ENCODE results near the gene NCKAP5L. TPM values are rescaled to one million over a fixed set of nuclear protein-coding genes. Genes with fewer than 3 reads are reported as not detected.

NCKAP5L gene
- polyA plus RNA-seq, 3 donors = 3.7 to 14.9 (median 6.8) TPM

GRCh38 chr12:49875115-49875720, 47.0 kb upstream of the NCKAP5L start:
- no peaks in the 10 kb centered on the region for H4K20me1 ChIP-seq (ENCODE audit: insufficient read depth, low read length)
- no peaks in the 10 kb centered on the region for H3K4me1 ChIP-seq (ENCODE audit: control insufficient read depth in 1 of 2, insufficient read depth in 2 of 2, low read length in 2 of 2)
- Mint-ChIP-seq H3K9me3 (peaks cover 0 to 15% (median 2%) of the 10 kb centered on the region in 7 donors), H3K36me3 (no peaks in the 10 kb centered on the region), H3K4me1 (no peaks in the 10 kb centered on the region), H3K27ac (peak overlapping the region in 1 of 7 donors; percentile 8), H3K27me3 (ENCODE audit: low read depth in 3 of 3) (peaks cover 2 to 6% (median 5%) of the 10 kb centered on the region in 3 donors), H3K4me3 (no peak overlapping the region)
- no peak overlapping the region for H3K27ac ChIP-seq (ENCODE audit: low read depth in 1 of 2, low read length in 2 of 2)
- no peak overlapping the region for H3K4me2 ChIP-seq (replicated peaks; ENCODE audit: extremely low read depth, low read length, poor library complexity, severe bottlenecking)
- DNase-seq = no peak
- H3K9ac ChIP-seq (ENCODE audit: insufficient read depth, low read length, poor library complexity, severe bottlenecking) = no peak overlapping the region
- TF ChIP-seq CTCF (IDR thresholded peaks at IDR 0.05) = no peak
- WGBS (ENCODE audit: insufficient coverage) = 92% methylated on average over 5 of the region's 9 CpGs
- no peaks in the 10 kb centered on the region for H3K79me2 ChIP-seq (ENCODE audit: insufficient read depth, low read length)
- peaks cover 0 to 9% of the 10 kb centered on the region in 2 donors for H3K9me3 ChIP-seq (replicated peaks in 1 of 2; ENCODE audit: control insufficient read depth in 1 of 2, insufficient read depth in 1 of 2, low read length in 2 of 2)
- H3K4me3 ChIP-seq (replicated peaks in 1 of 3; ENCODE audit: low read depth in 2 of 3, low read length in 3 of 3) = no peak overlapping the region
- H3K36me3 ChIP-seq (replicated peaks in 1 of 2; ENCODE audit: control insufficient read depth in 1 of 2, insufficient read depth in 2 of 2, low read length in 2 of 2) = no peaks in the 10 kb centered on the region
- no peaks in the 10 kb centered on the region for H3K27me3 ChIP-seq (ENCODE audit: control insufficient read depth in 2 of 2, insufficient read depth in 2 of 2, low read length in 2 of 2)
- intact Hi-C loops (cut with micrococcal nuclease) = no loop called here
- no peak overlapping the region for H2AFZ ChIP-seq (ENCODE audit: insufficient read depth, low read depth, low read length, poor library complexity, severe bottlenecking)

- Histone ChIP-seq H3K79me2 (ENCODE audit: insufficient read depth, low read length) (no peaks in the 10 kb centered on the region), H3K9ac (ENCODE audit: insufficient read depth, low read length, poor library complexity, severe bottlenecking) (no peak overlapping the region), H3K4me3 (replicated peaks in 1 of 3; ENCODE audit: low read depth in 2 of 3, low read length in 3 of 3) (no peak overlapping the region), H3K9me3 (replicated peaks in 1 of 2; ENCODE audit: control insufficient read depth in 1 of 2, insufficient read depth in 1 of 2, low read length in 2 of 2) (peaks cover 0 to 5% of the 10 kb centered on the region in 2 donors), H4K20me1 (ENCODE audit: insufficient read depth, low read length) (no peaks in the 10 kb centered on the region), H3K27ac (ENCODE audit: low read depth in 1 of 2, low read length in 2 of 2) (no peak overlapping the region), H3K4me1 (ENCODE audit: control insufficient read depth in 1 of 2, insufficient read depth in 2 of 2, low read length in 2 of 2) (no peaks in the 10 kb centered on the region), H3K4me2 (replicated peaks; ENCODE audit: extremely low read depth, low read length, poor library complexity, severe bottlenecking) (no peak overlapping the region), H3K36me3 (replicated peaks in 1 of 2; ENCODE audit: control insufficient read depth in 1 of 2, insufficient read depth in 2 of 2, low read length in 2 of 2) (no peaks in the 10 kb centered on the region), H2AFZ (ENCODE audit: insufficient read depth, low read depth, low read length, poor library complexity, severe bottlenecking) (no peak overlapping the region), H3K27me3 (ENCODE audit: control insufficient read depth in 2 of 2, insufficient read depth in 2 of 2, low read length in 2 of 2) (no peaks in the 10 kb centered on the region)
- no peak for DNase-seq
- Mint-ChIP-seq H3K9me3 (peaks cover 0 to 12% (median 2%) of the 10 kb centered on the region in 7 donors), H3K4me1 (no peaks in the 10 kb centered on the region), H3K36me3 (no peaks in the 10 kb centered on the region), H3K4me3 (no peak overlapping the region), H3K27me3 (ENCODE audit: low read depth in 3 of 3) (peaks cover 6 to 8% (median 7%) of the 10 kb centered on the region in 3 donors), H3K27ac (no peak overlapping the region)
- no peak for TF ChIP-seq CTCF (IDR thresholded peaks at IDR 0.05)
- 96% methylated on average over 9 of the region's 12 CpGs for WGBS (ENCODE audit: insufficient coverage)
- intact Hi-C loops (cut with micrococcal nuclease) = no loop called here
Observed at GRCh38 chr12:49874142-49874897, 46.1 kb upstream of the NCKAP5L start.

All from CD14-positive monocyte (primary cell).